Endothelial cell of umbilical vein (primary cell): ENCODE measurements around the gene GPBP1L1.

Source experiments
- EZH2 ChIP-seq: IDR thresholded peaks from 2 replicates; pipeline ENCODE4 v1.6.1; 2012; ENCODE audit warnings: borderline replicate concordance, low read depth, mild to moderate bottlenecking, moderate library complexity, low read length, inconsistent platforms; ENCODE audit not compliant: severe bottlenecking
- POLR2AphosphoS5 ChIP-seq: IDR thresholded peaks from 2 replicates; pipeline ENCODE4 v1.6.1; 2012; ENCODE audit warnings: low read depth, mild to moderate bottlenecking, control low read depth, low read length, moderate library complexity; ENCODE audit not compliant: insufficient read depth

DNA sequence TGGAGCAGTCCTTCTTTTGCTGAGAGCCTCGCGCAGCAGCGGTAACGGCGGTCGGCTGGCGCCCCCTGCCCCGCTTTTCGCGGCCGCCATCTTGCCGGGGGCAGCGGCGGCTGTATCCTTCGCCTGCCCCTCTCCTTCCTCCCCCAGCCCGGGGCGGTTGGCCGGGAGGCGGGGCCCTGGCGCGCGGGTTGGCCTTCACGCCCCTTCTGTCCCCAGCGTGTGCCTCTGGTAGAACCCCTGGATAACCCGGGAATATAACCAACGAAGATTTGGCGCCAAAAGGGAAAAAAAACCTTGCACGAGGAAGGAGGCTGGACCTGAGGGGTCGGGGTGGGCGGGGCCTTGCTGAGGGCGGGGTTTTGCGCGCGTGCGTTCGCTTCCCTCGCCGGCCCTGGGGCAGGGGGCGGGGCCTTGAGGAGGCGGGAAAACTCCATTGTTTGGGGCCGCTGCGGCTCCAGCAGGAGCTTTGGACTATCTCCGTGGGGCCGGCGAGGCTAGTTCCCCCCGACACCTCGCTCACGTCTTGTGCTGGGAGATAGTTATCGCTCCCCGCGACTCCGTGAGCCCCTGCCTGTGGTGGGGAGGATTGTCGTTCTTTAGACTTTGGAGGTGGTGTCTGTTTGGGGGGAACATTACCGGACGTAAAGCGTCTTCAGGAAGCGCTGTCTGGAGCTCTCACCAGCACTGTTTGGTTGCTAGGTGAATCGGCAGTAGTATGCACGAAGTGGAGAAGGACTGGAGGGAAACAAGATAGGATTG is 101.8 kb downstream of the GPBP1L1 start:
- TF ChIP-seq POLR2AphosphoS5: no peak
- no peak for TF ChIP-seq EZH2
